ENCODE results near the gene RASA3.

The RASA3 gene

GRCh38 chr13:114004420-114005205 is 127.8 kb downstream of the RASA3 start:
- no peak for TF ChIP-seq CTCF (IDR thresholded peaks at IDR 0.05; ENCODE audit: insufficient read depth, low read depth, low read length, missing control alignments)
- H3K4me3 ChIP-seq (ENCODE audit: low read length) = no peak overlapping the region
- DNase-seq (ENCODE audit: low read depth) = no peak

DNA sequence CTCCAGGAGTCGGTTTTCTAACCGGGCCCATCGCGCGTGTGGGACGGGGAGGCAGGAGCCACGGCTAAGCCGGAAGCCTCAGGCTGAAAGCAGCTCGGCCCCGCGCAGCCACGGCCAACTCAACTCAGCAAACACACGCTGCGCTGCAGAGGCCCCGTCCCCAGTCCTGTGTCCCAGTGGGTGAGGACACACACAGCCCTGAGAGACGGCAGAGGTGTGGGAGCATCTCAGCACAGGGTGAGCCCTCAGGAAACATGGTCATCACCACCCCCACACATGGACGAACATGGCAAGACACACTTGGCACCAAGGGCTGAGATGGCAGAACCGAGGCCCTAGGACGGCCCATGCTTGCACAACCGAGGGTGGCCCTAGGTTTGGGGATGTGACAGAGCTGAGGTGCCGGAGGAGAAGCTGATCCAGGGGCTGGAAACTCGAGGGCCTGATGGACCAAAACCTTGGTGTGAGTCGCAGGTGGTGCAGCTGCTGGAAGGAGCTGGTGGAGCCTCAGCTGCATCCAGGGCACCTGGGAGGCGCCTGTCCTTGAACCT is 129.6 kb downstream of the RASA3 start:
- no peak for TF ChIP-seq CTCF (IDR thresholded peaks at IDR 0.05; ENCODE audit: insufficient read depth, low read depth, low read length, missing control alignments)
- DNase-seq (ENCODE audit: low read depth) = no peak
- H3K4me3 ChIP-seq (ENCODE audit: low read length) = no peak overlapping the region

- no peak overlapping the region for H3K4me3 ChIP-seq (ENCODE audit: low read length)
- no peak for DNase-seq (ENCODE audit: low read depth)
- TF ChIP-seq CTCF (IDR thresholded peaks at IDR 0.05; ENCODE audit: insufficient read depth, low read depth, low read length, missing control alignments) = no peak
Measured at GRCh38 chr13:114002009-114002544, 130.3 kb downstream of the RASA3 start.

DNA sequence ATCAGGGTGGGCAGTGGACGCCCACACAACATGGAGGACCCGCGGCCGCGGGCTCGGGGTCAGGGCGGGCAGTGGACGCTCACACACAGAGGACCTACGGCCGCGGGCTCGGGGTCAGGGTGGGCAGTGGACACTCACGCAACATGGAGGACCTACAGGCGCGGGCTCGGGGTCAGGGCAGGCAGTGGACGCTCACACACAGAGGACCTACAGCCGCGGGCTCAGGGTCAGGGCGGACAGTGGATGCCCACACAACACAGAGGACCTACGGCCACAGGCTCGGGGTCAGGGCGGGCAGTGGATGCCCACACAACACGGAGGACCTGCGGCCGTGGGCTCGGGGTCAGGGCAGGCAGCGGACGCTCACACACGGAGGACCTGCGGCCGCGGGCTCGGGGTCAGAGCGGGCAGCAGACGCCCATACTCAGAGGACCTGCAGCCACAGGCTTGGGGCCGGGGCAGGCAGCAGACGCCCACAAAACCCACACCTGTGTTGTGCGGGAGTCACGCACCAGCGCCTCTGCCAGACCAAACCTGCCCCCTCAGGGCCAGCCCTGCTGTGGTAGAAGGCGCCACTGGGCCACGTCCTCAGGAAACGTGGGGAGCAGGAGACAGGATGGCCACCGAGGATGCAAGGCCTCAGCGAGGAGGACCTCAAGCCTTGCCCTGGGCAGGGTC is 131.0 kb downstream of the RASA3 start:
- no peak overlapping the region for H3K4me3 ChIP-seq (ENCODE audit: low read length)
- TF ChIP-seq CTCF (IDR thresholded peaks at IDR 0.05; ENCODE audit: insufficient read depth, low read depth, low read length, missing control alignments) = no peak
- no peak for DNase-seq (ENCODE audit: low read depth)

GRCh38 chr13:114000151-114001040 is 132.0 kb downstream of the RASA3 start:
- DNase-seq (ENCODE audit: low read depth) = no peak
- H3K4me3 ChIP-seq (ENCODE audit: low read length) = no peak overlapping the region
- TF ChIP-seq CTCF (IDR thresholded peaks at IDR 0.05; ENCODE audit: insufficient read depth, low read depth, low read length, missing control alignments) = no peak

- H3K4me3 ChIP-seq (ENCODE audit: low read length) = no peak overlapping the region
- TF ChIP-seq CTCF (IDR thresholded peaks at IDR 0.05; ENCODE audit: insufficient read depth, low read depth, low read length, missing control alignments) = no peak
- no peak for DNase-seq (ENCODE audit: low read depth)
Measured at GRCh38 chr13:113999618-113999910, 132.9 kb downstream of the RASA3 start.

All from epithelial cell of esophagus (primary cell).